ENCODE data around the gene ODC1.
A peak's percentile ranks its signal among the peaks of the same experiment; 100 is the strongest.
"Not testable (repeated sequence)": the region's sequence is repeated elsewhere in the genome, so short reads cannot be mapped to it uniquely, and the experiment has no call there.

ODC1 gene

GRCh38 chr2:10447895-10448575 lies at the start of gene ODC1:
Gene ODC1, minus strand, starts transcription at chr2:10448327. Its CDS starts 3,295 bp downstream, at chr2:10445032.
- peak; percentile 92 to 98 for DNase-seq

- DNase-seq = peak in 1 of 2 experiments; percentile 24
Measured at GRCh38 chr2:10497797-10498251, 49.7 kb upstream of the ODC1 start.

GRCh38 chr2:10495988-10496313 lies 47.8 kb upstream of the ODC1 start:
- DNase-seq = no peak

- DNase-seq = no peak
Measured at GRCh38 chr2:10495311-10495987, 47.3 kb upstream of the ODC1 start.

- no peak for DNase-seq
Measured at GRCh38 chr2:10494351-10495066, 46.4 kb upstream of the ODC1 start.

GRCh38 chr2:10493634-10494281 lies 45.6 kb upstream of the ODC1 start:
- DNase-seq = no peak

DNA sequence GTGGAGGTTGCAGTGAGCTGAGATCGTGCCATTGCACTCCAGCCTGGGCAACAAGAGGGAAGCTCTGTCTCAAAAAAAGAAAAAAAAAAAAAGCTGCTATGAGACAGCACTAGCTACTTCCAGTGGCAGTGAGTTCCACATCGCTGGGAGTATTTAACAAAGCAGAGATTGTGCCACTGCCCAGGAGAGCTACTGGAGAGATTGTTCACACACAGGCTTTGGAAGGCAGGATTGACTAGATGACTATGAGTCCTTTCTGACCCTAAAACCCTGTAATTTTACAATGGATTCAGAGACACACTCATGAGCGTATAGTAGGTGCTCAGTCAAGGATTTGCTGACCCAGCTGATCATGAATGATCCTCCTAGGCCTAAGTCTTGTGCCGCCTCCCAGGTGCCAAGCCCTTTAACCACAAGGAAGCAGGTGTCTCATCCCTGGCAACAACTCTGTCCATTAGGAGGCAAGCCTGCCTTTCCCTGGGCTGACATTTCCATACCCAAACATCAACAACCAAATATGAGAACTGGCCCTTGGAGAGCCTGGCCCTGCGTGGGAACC lies 45.0 kb upstream of the ODC1 start:
- no peak for DNase-seq

GRCh38 chr2:10490806-10491291 lies 42.7 kb upstream of the ODC1 start:
- no peak for DNase-seq

DNA sequence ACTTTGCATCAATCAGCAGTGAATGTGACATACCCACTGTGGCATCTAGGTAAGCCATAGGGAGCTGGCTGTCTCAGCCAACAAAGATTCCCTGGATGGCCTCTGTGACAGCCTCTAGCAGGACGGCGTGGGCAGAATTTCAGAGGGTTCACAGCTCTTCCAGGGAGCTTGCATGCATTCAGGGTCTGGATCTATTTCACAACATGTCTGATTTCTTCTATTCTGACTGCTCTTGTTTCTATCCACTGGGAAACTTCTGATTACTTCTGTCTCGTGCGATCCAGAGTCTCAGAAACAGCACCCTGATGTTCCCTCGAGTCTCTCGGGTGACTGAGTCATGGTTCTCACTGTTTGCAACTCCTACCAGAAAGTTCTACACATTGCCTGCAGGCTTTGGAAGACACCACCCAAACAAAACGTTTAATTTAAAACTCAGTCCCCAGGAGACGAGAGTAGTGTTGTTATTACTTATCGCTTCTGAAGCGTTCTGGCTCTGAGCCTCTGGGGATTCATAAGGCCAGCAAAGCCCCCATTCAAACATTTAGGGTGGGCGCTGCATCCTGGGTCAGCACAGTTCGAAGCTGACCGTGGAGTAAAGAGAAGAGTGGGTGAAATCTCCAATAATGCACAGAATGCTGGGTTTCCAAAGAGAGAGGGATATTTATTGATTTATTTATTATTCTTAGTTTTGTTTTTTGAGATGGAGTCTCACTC lies 41.9 kb upstream of the ODC1 start:
- no peak for DNase-seq

- DNase-seq = not testable (repeated sequence)
Measured at GRCh38 chr2:10488142-10488541, 40.0 kb upstream of the ODC1 start.

DNA sequence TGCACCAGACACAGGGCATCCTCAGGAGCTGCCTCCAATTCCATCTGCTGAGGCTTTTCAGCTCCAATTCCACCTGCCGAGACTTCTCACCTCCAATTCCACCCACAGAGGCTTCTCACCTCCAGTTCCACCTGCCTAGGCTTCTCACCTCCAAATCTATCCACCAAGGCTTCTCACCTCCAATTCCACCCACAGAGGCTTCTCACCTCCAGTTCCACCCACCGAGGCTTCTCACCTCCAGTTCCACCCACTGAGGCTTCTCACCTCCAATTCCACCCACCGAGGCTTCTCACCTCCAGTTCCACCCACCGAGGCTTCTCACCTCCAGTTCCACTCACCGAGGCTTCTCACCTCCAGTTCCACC lies 39.6 kb upstream of the ODC1 start:
- not testable (repeated sequence) for DNase-seq

GRCh38 chr2:10487081-10487740 lies 39.1 kb upstream of the ODC1 start:
- no peak for DNase-seq

DNA sequence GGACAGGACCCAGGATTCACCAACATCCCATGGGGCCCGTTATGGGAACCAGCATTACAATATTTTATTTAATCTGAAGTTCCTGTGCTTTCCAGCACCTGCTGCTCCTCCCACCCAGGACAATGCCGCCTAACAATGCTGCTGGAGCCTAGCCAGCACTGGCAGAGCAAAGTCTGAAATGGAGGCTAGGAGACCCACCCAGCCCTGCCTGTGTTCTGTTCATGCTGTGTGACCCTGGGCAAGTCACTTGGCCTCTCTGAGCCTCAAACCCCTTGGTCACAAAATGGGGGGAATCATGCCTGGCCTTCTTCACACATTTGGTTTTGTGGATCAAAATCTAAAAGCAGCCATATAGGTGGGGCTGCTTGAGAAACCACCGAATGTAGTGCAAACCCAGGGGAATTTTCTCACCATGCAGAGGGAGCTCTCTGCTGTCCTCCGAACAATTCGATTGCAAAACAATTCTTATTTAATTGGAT lies 38.5 kb upstream of the ODC1 start:
- DNase-seq = no peak

- no peak for DNase-seq
Measured at GRCh38 chr2:10486091-10486490, 38.0 kb upstream of the ODC1 start.

DNA sequence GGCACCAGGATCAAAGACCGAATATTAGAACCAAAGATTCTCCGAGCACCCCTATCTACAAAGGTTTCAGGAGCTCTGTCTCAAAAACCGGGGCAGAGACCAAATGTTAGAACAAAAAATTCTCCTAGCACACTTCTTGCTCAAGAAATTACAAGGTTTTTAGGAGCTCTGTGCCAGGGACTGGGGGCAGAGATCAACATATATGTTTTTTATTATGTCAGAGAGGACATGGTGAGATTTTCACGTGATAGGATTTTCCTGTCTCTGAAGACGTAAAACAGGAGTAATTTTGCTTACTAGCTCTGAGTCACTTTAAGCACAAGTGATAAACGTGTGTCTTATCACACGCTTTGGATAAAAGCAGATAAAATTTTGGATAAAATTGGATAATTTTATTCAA lies 34.8 kb upstream of the ODC1 start:
- DNase-seq = no peak

GRCh38 chr2:10482460-10482859 lies 34.3 kb upstream of the ODC1 start:
- no peak for DNase-seq

DNA sequence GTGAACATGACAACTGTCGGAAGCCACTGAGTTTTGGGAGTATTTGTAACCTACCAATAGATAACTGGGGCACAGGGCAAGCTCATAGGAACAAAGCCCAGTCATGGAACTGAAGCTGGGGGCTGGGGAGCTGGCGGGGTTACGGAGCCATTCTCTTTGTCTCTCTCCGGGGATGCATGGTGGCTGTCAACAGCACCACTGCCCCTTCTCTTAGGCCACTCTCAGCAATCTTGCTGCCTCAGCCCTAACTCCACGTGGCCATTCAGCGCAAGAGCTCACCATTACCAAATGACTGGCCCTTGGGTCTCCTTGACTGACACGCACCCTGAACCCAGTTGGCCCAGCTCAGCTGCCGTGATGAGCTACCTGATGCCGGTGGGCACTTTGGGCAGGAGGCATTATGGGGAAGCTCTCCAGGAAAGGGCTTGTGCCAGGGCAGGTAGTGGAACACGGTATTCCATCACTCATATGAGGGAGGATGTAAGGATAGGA lies 33.6 kb upstream of the ODC1 start:
- no peak for DNase-seq

GRCh38 chr2:10481055-10481665 lies 33.0 kb upstream of the ODC1 start:
- no peak for DNase-seq

DNA sequence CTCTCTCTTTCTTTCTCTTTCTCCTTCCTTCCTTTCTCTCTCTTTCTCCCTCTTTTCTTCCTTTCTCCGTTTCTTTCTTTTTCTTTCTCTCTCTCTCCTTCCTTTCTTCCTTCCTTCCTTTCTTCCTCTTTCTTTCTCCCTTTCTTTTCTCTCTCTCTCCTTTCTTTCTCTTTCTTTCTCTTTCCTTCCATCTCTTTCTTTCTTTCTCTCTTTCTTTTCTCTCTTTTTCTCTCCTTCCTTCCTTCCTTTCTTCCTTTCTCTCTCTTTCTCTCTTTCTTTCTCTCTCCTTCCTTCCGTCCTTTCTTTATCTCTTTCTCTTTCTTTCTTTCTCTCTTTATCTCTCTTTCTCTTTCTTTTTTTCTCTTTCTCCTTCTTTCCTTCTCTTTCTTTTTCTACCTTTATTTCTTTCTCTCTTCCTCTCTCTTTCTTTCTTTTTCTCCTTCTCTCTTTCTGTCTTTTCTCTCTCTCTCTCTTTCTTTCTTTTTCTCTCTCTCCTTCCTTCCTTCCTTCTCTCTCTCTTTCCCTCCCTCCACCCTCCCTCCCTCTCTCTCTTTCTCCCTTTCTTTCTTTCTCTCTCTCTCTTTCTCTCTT lies 32.3 kb upstream of the ODC1 start:
- DNase-seq = no peak

DNA sequence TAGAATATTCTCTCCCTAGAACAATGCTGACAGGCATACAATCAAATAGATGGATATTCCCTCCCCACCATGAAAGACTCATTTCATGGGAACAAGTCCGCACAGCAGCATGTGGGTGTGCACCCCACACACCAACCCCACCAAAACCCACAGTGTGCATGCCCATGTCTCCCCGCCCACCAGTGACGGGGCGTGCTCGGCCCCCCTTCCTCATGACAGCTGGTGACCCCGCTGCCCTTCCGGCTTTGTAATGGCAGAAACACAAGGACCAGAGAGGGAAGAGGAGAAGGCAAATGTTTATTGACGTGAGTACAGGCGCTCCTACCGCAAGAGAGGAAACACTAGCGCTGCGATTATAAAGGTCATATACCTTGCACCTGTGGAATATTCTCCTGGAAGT lies 30.8 kb upstream of the ODC1 start:
- no peak for DNase-seq

GRCh38 chr2:10478298-10478625 lies 30.1 kb upstream of the ODC1 start:
- DNase-seq = no peak
